Pancreas (tissue), 10 donors: ENCODE data around the gene TSPEAR. TPM values are rescaled to one million over a fixed set of nuclear protein-coding genes. Genes with fewer than 3 reads are reported as not detected.
A peak's percentile ranks its signal among the peaks of the same experiment; 100 is the strongest.

ENCODE experiments used
- ATAC-seq, 4 donors: fragments of 200-7000 bp; cut with Tn5 transposase; one replicate each; pipeline versions ENCODE4 v1.8.0 to v1.9.1; 2020; ENCODE audit warnings: mild to moderate bottlenecking in 4 of 4, moderate library complexity in 4 of 4
- DNase-seq, 6 donors: peaks; one replicate each; pipeline ENCODE4 v3.0.0-alpha.2; 2020
- FAIRE-seq: peaks from 2 replicates; lab custom pipeline; 2012; peaks lifted over from hg19 to GRCh38; lab: Jason Lieb, UNC
- H3K27ac ChIP-seq, 4 donors: fragments of 200-600 bp; sonication (generic); 1 replicate in 3 of 4; 2 replicates in 1 of 4; pipeline versions ENCODE4 v1.5.0 to v1.8.0; 2020
- H3K27me3 ChIP-seq, 4 donors: fragments of 200-600 bp; one replicate each; pipeline ENCODE4 v1.8.0; 2021
- H3K36me3 ChIP-seq, 3 donors: fragments of 200-600 bp; sonication (generic) in 1 of 3; one replicate each; pipeline versions ENCODE4 v1.5.0 to v1.8.0; 2020 to 2021
- H3K4me1 ChIP-seq, 3 donors: fragments of 200-600 bp; one replicate each; pipeline ENCODE4 v1.8.0; 2021
- H3K4me3 ChIP-seq, 4 donors: fragments of 200-600 bp; sonication (generic) in 2 of 4; one replicate each; pipeline versions ENCODE4 v1.5.0 to v1.8.0; 2020 to 2021
- H3K9me3 ChIP-seq, 4 donors: fragments of 200-600 bp; one replicate each; pipeline ENCODE4 v1.8.0; 2021
- WGBS, 2 donors: extraction: QIAGEN DNeasy Blood & Tissue Kit; methylation state at CpG; one replicate each; pipeline ENCODE4 v1.1.7; 2013; 5-methylcytosine and 5-hydroxymethylcytosine counted together
- intact Hi-C, 3 donors: fragments of 100-400 bp; cut with DNase I; formaldehyde crosslinking; loops; one replicate each; pipeline versions ENCODE4 v1.11.1 to v1.14.2; 2022
- polyA plus RNA-seq, 2 donors: library from polyadenylated mRNA; stranded (reverse); fragments of 200-250 nt; gene quantifications; one replicate each; pipeline ENCODE4 v1.2.3, GENCODE V29; 2013
- total RNA-seq, 6 donors: library from RNA; stranded (reverse); fragmentation: NEBNext Ultra II Directional in 4 of 6; extraction: Animal tissue kit (Norgen Biotek cat#: 25700) in 4 of 6; gene quantifications; one replicate each; pipeline versions ENCODE4 v1.2.1 to v1.2.4, GENCODE V29; 2021 to 2023
- TF ChIP-seq, protein P1 (sequence below), 4 donors: fragments of 200-600 bp; sonication (generic) in 3 of 4; IDR thresholded peaks; one replicate each; pipeline versions ENCODE4 v1.5.0 to v1.8.0; 2021; ENCODE audit warnings: antibody characterized with exemption in 4 of 4
- donor health status: healthy with polysubstance abuse.
- donor health status: DM: no; HTN: no; CAD: no; lungs with moderate emphysema.
- donor health status: DM: no; HTN: no; CAD: no.
- donor health status: control.
- donor health status: control.
- donor health status: Bipolar disorder and iron deficiency.
- donor health status: DM: yes; HTN: yes; CAD: no.
- donor health status: DM: no; HTN: no; CAD: no.
- donor health status: DM: no; HTN: no; CAD: no.
- donor health status: DM: yes; HTN: yes; CAD: no.

TSPEAR gene
- total and polyA plus RNA-seq, 8 donors, result 0.05 to 1.4 (median 0.25) TPM; not detected in 1

- no peak for FAIRE-seq
- intact Hi-C loops, result no loop called here
- 70 to 83% methylated on average over 7 of the region's 7 CpGs for WGBS, 2 donors
- TF ChIP-seq, protein P1, sequence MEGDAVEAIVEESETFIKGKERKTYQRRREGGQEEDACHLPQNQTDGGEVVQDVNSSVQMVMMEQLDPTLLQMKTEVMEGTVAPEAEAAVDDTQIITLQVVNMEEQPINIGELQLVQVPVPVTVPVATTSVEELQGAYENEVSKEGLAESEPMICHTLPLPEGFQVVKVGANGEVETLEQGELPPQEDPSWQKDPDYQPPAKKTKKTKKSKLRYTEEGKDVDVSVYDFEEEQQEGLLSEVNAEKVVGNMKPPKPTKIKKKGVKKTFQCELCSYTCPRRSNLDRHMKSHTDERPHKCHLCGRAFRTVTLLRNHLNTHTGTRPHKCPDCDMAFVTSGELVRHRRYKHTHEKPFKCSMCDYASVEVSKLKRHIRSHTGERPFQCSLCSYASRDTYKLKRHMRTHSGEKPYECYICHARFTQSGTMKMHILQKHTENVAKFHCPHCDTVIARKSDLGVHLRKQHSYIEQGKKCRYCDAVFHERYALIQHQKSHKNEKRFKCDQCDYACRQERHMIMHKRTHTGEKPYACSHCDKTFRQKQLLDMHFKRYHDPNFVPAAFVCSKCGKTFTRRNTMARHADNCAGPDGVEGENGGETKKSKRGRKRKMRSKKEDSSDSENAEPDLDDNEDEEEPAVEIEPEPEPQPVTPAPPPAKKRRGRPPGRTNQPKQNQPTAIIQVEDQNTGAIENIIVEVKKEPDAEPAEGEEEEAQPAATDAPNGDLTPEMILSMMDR (IDR thresholded peaks at IDR 0.05), result no peak
- Histone ChIP-seq H3K4me3 (no peak overlapping the region), H3K9me3 (no peaks in the 10 kb centered on the region), H3K27me3 (peaks cover 0 to 21% (median 0%) of the 10 kb centered on the region in 4 donors), H3K27ac (no peak overlapping the region), H3K36me3 (no peaks in the 10 kb centered on the region), H3K4me1 (no peaks in the 10 kb centered on the region)
- DNase-seq, result no peak
- ATAC-seq, result no peak
Observed at GRCh38 chr21:44724196-44724595, 12.8 kb upstream of the TSPEAR start.

- intact Hi-C loops, result no loop called here
- no peak for FAIRE-seq
- 24 to 28% methylated on average over 55 to 61 of the region's 61 CpGs for WGBS, 2 donors
Observed at GRCh38 chr21:44723177-44724131, 12.1 kb upstream of the TSPEAR start.

GRCh38 chr21:44722731-44723130 lies 11.4 kb upstream of the TSPEAR start:
- Histone ChIP-seq H3K36me3 (no peaks in the 10 kb centered on the region), H3K4me1 (no peaks in the 10 kb centered on the region), H3K9me3 (no peaks in the 10 kb centered on the region), H3K27me3 (peaks cover 0 to 22% (median 0%) of the 10 kb centered on the region in 4 donors), H3K4me3 (no peak overlapping the region), H3K27ac (no peak overlapping the region)
- DNase-seq (no peak), ATAC-seq (no peak), FAIRE-seq (no peak)
- TF ChIP-seq, protein P1 (IDR thresholded peaks at IDR 0.05), result no peak
- WGBS, 2 donors, result 49 to 63% methylated on average over 5 of the region's 5 CpGs
- intact Hi-C loops, result no loop called here

More at GRCh38 chr21:44723177-44724131, 12.1 kb upstream of the TSPEAR start:
- TF ChIP-seq, protein P1 (IDR thresholded peaks at IDR 0.05), result no peak
- H3K9me3 ChIP-seq, result no peaks in the 10 kb centered on the region
- H3K27me3 ChIP-seq, result peaks cover 0 to 22% (median 0%) of the 10 kb centered on the region in 4 donors
- H3K27ac ChIP-seq, result no peak overlapping the region
- H3K4me1 ChIP-seq, result no peaks in the 10 kb centered on the region
- H3K36me3 ChIP-seq, result no peaks in the 10 kb centered on the region
- DNase-seq (peak in 2 of 6 donors; percentile 51 to 53), ATAC-seq (peak in 2 of 4 donors; percentile 18 to 34)
- no peak overlapping the region for H3K4me3 ChIP-seq

DNA sequence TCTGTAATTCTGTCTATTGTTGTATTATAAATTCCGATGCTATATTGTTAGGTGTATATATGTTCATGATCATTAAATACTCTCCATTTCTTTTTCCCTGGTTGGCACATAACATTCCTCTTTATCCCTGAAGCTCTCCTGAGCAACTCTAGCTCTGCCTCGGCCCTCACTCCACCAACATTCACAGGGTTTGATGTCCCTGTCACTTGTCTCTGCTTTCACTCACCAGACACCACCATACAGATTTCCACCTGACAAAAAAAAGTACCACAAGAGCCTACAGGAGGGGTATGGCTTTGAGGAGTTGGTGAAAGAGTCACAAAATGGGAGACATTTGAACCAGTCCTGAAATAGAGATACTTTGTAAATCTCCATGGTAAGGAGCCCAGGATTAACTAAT lies 8.8 kb upstream of the TSPEAR start:
- no peaks in the 10 kb centered on the region for H3K9me3 ChIP-seq
- H3K4me3 ChIP-seq, result no peak overlapping the region
- no peaks in the 10 kb centered on the region for H3K36me3 ChIP-seq
- TF ChIP-seq, protein P1 (IDR thresholded peaks at IDR 0.05), result no peak
- no peak overlapping the region for H3K27ac ChIP-seq
- DNase-seq (no peak), ATAC-seq (no peak), FAIRE-seq (no peak)
- WGBS, 2 donors, result 66 to 85% methylated on average over 2 of the region's 2 CpGs
- intact Hi-C loops, result no loop called here
- peaks cover 0 to 22% (median 0%) of the 10 kb centered on the region in 4 donors for H3K27me3 ChIP-seq
- no peaks in the 10 kb centered on the region for H3K4me1 ChIP-seq
